AG09319 (cell line): ENCODE measurements around the gene PLCXD3.

Source experiments
- DNase-seq: peaks from one replicate; pipeline ENCODE4 v3.0.0-alpha.2; 2010; ENCODE audit warnings: low read depth; ENCODE audit errors: extremely low read depth
- TF ChIP-seq, protein P1 (sequence below): IDR thresholded peaks from 2 replicates; pipeline ENCODE4 v1.5.1; 2011; ENCODE audit warnings: low read depth, mild to moderate bottlenecking, inconsistent platforms, low read length, moderate library complexity

PLCXD3 gene

GRCh38 chr5:41312066-41312465 lies 198.3 kb downstream of the PLCXD3 start:
- no peak for DNase-seq
- TF ChIP-seq, protein P1, sequence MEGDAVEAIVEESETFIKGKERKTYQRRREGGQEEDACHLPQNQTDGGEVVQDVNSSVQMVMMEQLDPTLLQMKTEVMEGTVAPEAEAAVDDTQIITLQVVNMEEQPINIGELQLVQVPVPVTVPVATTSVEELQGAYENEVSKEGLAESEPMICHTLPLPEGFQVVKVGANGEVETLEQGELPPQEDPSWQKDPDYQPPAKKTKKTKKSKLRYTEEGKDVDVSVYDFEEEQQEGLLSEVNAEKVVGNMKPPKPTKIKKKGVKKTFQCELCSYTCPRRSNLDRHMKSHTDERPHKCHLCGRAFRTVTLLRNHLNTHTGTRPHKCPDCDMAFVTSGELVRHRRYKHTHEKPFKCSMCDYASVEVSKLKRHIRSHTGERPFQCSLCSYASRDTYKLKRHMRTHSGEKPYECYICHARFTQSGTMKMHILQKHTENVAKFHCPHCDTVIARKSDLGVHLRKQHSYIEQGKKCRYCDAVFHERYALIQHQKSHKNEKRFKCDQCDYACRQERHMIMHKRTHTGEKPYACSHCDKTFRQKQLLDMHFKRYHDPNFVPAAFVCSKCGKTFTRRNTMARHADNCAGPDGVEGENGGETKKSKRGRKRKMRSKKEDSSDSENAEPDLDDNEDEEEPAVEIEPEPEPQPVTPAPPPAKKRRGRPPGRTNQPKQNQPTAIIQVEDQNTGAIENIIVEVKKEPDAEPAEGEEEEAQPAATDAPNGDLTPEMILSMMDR, result no peak

- TF ChIP-seq, protein P1, result no peak
- DNase-seq, result no peak
Observed at GRCh38 chr5:41309275-41309674, 201.1 kb downstream of the PLCXD3 start.

DNA sequence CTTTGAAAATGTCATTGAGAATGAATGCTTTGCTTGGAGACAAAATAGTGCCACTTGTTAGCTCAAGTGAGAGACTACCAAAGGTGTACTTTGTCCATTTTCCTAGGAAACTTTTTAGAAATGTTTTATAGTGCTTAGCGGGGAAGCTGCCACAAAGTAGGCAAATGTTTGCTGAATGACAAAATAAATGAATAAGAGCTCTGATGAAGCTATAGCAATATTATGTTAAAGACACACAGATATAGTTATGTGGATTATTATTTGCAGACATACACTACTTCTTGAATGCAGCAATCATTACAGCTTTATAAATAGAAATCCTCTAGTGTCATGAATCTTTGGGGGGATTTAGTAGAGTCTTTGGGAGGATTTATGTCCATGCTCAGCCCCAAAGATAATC lies 204.4 kb downstream of the PLCXD3 start:
- TF ChIP-seq, protein P1, result no peak
- no peak for DNase-seq

DNA sequence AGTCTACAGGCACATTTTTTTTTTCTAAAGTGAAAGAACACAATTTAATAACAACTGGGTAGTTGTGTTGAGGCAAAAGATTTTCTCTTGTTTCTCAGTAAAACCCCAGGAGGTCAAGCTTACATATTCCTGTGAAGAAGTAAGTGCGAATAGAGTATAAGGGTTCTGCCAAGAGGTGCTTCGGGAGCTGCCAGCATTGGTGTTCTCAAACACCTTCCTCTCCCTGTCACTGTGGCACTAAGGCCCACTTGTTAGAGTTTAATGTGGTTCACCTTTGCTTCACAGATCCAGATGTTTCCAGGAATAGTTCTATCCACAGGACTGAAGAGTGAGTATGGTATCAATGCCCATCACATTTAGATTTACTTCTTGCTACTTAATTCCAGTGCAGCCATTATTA lies 205.3 kb downstream of the PLCXD3 start:
- TF ChIP-seq, protein P1, result no peak
- DNase-seq, result no peak

DNA sequence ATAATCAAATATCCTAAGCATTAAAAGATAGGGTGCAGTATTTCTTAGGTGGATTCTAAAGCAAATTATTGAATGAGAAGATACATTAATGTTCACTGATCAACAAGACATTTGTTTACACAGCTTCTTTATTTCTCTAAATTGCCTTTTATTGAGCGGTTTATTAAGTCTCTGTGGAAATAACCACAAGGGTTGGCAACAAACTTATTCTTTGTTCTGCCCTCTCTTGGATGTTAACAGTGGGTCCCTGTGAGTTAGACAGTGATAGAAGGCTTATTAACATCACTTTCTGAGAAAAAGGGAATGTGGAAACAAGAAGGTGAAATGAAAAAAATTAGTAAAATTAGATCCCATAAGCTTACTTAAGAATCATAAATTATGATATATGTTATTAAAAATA lies 214.3 kb downstream of the PLCXD3 start:
- TF ChIP-seq, protein P1, result no peak
- DNase-seq, result no peak

- TF ChIP-seq, protein P1, result no peak
- DNase-seq, result no peak
Observed at GRCh38 chr5:41291323-41291722, 219.1 kb downstream of the PLCXD3 start.

DNA sequence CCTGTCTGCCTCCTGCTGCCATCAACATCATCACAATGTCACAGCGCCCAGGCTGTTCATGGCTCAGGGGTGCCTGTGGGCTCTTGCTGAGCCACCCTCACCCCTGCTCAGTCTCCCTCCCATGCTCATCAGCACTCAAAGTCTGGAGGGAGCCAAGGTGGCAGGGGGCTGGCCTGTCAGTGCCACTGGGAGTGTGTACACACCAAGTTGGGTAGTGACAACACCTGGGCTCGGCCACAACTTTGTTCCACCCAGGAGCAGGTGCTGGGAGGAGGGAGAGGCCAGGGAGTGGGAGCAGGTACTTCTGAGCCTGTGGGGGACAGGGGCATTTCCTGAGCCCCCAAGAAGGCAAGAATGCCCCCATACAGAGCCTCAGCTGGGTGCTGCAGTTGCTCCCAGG lies 219.6 kb downstream of the PLCXD3 start:
- TF ChIP-seq, protein P1, result no peak

More for the DNA sequence above, 219.6 kb downstream of the PLCXD3 start:
- DNase-seq, result no peak
